HG02759 (cell line): ENCODE data around the gene NOPCHAP1.
"Not testable (repeated sequence)": the region's sequence is repeated elsewhere in the genome, so short reads cannot be mapped to it uniquely, and the experiment has no call there.

Experiments used
- ATAC-seq: cut with Tn5 transposase; IDR thresholded peaks from one replicate; pipeline ENCODE4 v1.9.1; 2021; ENCODE audit warnings: mild to moderate bottlenecking, moderate library complexity; ENCODE audit not compliant: unreplicated experiment

NOPCHAP1 gene, protein sequence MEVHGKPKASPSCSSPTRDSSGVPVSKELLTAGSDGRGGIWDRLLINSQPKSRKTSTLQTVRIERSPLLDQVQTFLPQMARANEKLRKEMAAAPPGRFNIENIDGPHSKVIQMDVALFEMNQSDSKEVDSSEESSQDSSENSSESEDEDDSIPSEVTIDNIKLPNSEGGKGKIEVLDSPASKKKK

GRCh38 chr12:104986022-104986941 lies at the start of gene NOPCHAP1:
Gene NOPCHAP1, plus strand, starts transcription at chr12:104986316. Its CDS starts 37 bp downstream, at chr12:104986353.
- peak; percentile 98 for ATAC-seq

DNA sequence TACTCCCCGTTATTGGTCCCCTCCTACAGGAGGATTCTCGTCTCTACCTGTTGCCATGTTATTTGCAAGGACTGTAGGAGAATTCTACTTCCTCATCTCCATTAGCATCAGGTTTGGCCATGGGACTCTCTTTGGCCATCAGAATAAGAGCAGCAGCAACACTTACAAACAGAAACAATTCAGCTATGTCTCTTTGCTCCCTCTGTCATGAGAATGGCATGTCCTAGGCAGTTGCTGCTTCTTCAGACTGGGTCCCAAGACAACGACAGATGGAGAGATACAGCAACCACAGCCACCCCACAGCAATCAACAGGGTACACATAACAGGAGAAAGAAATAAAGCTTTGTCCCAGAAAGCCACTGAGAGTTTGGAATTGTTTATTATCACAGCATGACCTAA lies 47.7 kb upstream of the NOPCHAP1 start:
- ATAC-seq, result no peak

DNA sequence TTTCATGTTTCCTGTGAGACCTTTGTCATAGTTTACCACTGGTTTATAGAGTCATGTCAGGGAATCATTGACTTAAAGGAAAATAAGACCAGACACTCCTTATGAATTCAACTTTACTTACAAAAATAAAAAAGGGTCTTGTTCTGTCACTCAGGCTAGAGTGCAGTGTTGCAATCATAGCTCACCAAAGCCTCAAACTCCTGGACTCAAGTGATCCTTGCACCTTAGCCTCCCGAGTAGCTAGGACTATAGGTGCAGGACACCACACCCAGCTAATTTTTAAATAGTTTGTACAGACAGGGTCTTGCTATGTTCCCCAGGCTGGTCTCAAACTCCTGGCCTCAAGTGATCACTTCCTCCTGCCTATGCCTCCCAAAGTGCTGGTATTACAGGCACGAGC lies 47.0 kb upstream of the NOPCHAP1 start:
- ATAC-seq, result no peak

DNA sequence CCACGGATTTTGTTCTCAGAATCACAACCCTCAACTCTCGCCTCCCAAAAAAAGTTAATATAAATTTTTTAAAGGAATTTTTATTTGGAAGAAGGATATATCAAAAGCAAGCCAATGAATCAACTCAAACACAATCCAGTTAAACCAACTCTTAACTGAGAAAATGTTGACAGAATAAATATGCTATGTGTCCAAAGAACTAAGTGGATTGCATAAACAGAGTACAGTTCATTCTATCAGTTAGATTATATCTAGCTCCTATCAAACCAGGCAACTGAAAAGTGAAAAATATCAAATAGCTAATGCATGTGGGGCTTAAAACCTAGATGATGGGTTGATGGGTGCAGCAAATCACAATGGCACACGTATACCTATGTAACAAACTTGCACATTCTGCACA lies 44.7 kb upstream of the NOPCHAP1 start:
- no peak for ATAC-seq

DNA sequence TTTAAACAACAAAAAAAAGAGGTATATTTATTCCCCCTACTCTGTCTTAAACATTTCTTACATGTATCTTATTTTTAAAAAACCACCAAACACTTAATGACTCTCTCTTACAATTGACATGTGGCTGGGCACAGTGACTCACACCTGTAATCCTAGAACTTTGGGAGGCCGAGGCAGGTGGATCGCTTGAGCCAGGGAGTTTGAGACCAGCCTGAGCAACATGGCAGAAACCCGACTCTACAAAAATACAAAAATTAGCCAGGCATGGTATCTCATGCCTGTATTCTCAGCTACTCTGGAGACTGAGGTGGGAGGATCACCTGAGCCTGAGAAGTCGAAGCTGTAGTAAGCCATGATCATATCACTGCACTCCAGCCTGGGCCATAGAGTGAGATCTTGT lies 44.0 kb upstream of the NOPCHAP1 start:
- no peak for ATAC-seq

DNA sequence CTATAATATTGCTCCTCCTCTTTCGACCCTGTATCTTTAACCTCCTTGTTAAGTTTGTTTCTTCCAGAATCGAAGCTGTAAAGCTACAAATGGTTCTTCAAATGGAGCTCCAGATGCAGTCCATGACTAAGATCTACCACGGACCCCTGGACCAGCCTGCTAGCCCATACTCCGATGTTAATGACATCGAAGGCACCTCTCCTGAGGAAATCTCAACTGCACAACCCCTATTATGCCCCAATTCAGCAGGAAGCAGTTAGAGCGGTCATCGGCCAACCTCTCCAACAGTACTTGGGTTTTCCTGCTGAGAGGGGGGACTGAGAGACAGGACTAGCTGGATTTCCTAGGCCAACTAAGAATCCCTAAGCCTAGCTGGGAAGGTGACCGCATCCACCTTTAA lies 42.7 kb upstream of the NOPCHAP1 start:
- ATAC-seq, result not testable (repeated sequence)

DNA sequence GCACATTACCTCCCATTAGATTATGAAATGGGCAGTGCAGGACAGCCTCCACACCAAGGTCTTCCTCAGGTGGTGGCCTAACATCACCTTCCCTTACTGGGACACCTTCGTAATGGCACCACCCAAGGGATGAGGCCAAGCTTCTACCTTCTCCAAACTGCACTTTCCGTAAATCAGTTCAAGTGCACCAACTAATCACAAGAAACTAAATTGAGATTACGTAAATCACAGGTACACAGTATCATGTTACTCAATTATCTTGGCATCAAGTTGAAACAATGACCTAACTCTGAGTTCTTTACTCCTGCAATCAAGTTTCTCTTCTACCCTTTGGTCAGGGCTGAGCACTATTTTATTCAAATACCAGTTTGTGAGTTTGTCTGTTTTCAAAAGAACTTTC lies 41.9 kb upstream of the NOPCHAP1 start:
- no peak for ATAC-seq

- not testable (repeated sequence) for ATAC-seq
Measured at GRCh38 chr12:104948716-104949115, 37.4 kb upstream of the NOPCHAP1 start.

DNA sequence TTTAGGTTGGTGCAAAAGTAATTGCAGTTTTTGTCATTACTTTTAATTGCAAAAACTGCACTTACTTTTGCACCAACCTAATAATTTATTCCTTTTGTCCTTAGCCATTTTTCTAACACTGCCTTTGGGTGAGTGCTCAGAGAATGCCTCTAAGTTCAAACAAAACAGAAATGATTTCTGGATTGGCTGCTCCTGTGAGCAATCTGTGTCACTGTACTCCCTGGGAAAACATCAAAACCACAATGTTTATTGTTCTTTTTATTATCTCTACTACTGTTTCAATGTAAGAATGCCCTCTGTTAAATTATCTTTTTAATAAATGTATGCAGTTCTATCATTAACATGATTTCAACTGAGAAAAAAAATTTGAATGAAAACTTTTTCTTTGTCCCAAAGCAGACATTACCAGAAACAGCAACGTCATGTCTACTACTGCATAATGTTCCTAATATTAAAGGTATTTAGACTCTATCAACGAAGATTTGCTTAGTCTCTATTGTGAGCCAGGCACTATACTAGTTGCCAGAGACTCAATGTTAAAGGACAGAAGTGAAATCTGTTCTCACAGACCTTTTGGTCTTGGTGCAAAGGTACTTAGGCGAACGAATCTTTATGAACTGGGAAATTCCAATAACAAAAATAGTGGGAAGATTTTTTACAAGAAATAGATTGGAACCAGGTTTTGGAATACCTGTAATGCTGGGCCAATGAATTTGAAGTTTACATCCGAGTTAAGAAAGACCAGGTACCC lies 34.2 kb upstream of the NOPCHAP1 start:
- ATAC-seq, result no peak

DNA sequence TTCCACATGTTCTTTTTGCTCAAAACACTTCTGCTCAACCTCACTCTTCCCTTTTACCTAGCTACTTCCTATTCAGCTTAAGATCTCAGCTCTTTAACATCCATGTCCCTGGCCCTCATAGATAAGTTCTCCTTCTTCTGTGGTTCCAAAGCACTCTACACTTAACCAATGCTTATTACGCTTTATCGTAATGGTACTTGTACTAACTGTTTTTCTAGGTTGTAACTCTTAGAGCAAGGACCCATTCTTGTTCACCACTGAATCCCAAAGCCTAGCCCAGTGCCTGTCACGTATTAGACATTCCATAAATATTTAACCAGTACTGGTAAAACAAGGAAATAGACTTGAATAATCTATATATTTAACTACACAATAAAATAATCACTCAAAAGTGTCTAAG lies 33.3 kb upstream of the NOPCHAP1 start:
- ATAC-seq, result no peak

- no peak for ATAC-seq
Measured at GRCh38 chr12:104953323-104953722, 32.8 kb upstream of the NOPCHAP1 start.

GRCh38 chr12:104955703-104956102 lies 30.4 kb upstream of the NOPCHAP1 start:
- ATAC-seq, result no peak

DNA sequence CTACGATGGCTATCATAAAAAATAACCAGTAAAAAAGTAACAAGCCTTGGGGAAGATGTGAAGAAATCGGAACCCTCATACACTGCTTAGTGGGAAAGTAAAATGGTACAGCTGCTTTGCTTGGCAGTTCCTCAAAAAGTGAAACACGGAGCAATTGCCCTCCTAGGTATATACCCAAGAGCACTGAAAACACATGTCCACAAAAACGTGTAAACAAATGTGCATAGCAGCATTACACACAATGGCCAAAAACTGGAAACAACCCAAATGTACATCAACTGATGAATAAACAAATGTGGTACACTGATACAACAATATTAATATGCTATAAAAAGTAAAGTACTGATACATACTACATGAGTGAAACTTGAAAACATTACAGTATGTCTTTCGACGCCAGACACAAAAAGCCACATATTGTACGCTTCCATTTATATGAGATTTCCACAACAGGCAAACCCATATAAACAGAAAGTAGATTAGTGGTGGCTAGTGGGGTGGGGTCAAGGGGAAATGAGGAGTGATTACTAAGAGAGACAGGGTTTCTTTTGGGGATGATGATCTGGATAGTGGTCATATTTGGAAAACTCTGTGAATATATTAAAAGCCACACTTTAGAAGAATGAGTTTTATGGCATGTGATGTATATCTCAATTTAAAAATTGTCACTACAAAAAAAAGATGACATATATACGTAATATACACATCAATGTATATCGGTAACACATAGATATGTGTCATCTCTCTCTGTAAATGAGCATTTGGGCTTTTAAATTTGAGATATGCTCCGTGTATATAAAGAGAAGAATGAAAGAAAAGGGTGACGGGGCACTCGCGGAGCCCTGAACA lies 29.0 kb upstream of the NOPCHAP1 start:
- ATAC-seq, result no peak

- ATAC-seq, result no peak
Measured at GRCh38 chr12:104957719-104958000, 28.5 kb upstream of the NOPCHAP1 start.

- peak; percentile 86 for ATAC-seq
Measured at GRCh38 chr12:104958001-104958804, 27.9 kb upstream of the NOPCHAP1 start, which contains the start of gene SLC41A2. Gene SLC41A2, minus strand, starts transcription at chr12:104958290. Its CDS starts 29,763 bp downstream, at chr12:104928527.

DNA sequence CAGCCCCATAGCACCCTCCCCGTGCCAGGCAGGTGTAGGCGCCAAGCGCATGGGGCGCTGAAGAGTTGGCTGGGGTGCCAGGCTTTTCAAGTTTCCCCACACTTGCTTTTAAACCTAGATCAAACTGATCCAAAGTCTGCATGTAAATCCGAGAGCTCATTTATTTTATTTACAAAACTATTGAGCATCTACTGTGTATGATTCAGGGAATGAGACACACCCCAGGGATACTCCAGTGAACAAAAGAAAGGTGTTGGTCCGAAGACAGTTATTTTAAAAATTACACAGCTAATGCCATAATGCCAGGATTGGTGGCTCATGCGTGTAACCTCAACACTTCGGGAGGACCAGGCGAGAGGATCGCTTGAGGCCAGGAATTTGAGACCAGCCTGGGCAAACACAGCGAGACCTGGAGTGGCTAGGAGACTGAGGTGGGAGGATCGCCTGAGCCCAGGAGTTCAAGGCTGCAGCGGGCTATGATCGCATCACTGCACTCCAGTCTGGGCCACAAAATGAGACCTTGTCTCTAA lies 27.2 kb upstream of the NOPCHAP1 start:
- no peak for ATAC-seq

- no peak for ATAC-seq
Measured at GRCh38 chr12:104959335-104959841, 26.7 kb upstream of the NOPCHAP1 start.

GRCh38 chr12:104960464-104960863 lies 25.7 kb upstream of the NOPCHAP1 start:
- no peak for ATAC-seq

DNA sequence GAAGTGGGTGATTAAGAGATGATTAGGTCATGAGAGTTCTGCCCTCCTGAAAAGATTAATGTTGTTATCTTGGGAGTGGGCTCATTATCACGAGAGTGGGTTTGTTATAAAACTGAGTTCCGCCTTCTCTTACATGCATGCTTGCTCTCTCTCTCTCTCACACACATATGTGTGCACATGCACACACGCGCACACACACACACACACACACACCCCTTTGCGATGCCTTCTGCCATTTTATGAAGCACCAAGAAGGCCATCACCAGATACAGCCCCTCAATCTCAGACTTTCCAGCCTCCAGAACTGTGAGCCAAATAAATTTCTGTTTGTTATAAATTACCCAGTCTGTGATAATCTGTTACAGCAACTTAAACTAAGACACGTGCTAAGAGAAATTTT lies 22.4 kb upstream of the NOPCHAP1 start:
- ATAC-seq, result no peak
